Thyroid gland (tissue), 4 donors: ENCODE data around the gene GKN1.

Source experiments
- POLR2A ChIP-seq, 2 donors: fragments of 450-650 bp; IDR thresholded peaks; one replicate each; pipeline ENCODE4 v1.6.1; 2017; ENCODE audit warnings: antibody characterized with exemption in 2 of 2, mild to moderate bottlenecking in 2 of 2, moderate library complexity in 1 of 2
- TF ChIP-seq, protein P1 (sequence below), 6 experiments: fragments of 200-600 bp in 3 of 6; fragments of 450-650 bp in 3 of 6; sonication (generic) in 3 of 6; IDR thresholded peaks; one replicate each; pipeline ENCODE4 v1.5.1; 2016 to 2019; ENCODE audit warnings: antibody characterized with exemption in 6 of 6, mild to moderate bottlenecking in 2 of 6, inconsistent platforms in 1 of 6, moderate library complexity in 1 of 6

DNA sequence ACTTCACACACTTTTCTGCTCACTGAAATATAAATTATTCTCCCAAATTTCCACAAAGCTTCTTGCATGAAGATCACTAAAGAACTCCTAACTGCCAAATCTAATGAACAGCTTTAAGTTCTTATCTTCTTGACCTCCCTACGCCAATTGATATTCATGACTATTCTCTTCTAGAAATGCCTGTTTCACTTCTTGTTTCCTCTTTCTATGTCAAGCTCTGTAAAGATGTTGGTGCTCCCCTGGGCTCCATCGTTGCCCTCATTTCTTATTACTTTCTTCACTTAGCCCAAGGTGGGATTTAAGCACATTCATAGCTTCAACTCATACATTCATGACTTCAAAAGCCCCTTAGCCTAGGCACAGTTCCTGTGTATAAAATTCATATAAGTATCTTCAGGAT is 29.3 kb downstream of the GKN1 start:
- TF ChIP-seq, protein P1, sequence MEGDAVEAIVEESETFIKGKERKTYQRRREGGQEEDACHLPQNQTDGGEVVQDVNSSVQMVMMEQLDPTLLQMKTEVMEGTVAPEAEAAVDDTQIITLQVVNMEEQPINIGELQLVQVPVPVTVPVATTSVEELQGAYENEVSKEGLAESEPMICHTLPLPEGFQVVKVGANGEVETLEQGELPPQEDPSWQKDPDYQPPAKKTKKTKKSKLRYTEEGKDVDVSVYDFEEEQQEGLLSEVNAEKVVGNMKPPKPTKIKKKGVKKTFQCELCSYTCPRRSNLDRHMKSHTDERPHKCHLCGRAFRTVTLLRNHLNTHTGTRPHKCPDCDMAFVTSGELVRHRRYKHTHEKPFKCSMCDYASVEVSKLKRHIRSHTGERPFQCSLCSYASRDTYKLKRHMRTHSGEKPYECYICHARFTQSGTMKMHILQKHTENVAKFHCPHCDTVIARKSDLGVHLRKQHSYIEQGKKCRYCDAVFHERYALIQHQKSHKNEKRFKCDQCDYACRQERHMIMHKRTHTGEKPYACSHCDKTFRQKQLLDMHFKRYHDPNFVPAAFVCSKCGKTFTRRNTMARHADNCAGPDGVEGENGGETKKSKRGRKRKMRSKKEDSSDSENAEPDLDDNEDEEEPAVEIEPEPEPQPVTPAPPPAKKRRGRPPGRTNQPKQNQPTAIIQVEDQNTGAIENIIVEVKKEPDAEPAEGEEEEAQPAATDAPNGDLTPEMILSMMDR (IDR thresholded peaks at IDR 0.05) = no peak
- no peak for TF ChIP-seq POLR2A (IDR thresholded peaks at IDR 0.05)
